Ectodermal cell (in vitro differentiated cells): ENCODE results near the gene UGT1A7. TPM values are rescaled to one million over a fixed set of nuclear protein-coding genes. Genes with fewer than 3 reads are reported as not detected.
"Not testable (repeated sequence)": the region's sequence is repeated elsewhere in the genome, so short reads cannot be mapped to it uniquely, and the experiment has no call there.

Experiments
- H3K27ac ChIP-seq: 2 replicates; pipeline ENCODE4 v1.7.0; 2013; ENCODE audit warnings: mild to moderate bottlenecking, low read depth, low read length; ENCODE audit not compliant: insufficient read depth, poor library complexity, severe bottlenecking
- H3K27me3 ChIP-seq: 2 replicates; pipeline ENCODE4 v1.7.0; 2013; ENCODE audit warnings: mild to moderate bottlenecking, low read length; ENCODE audit not compliant: insufficient read depth, control insufficient read depth, poor library complexity, severe bottlenecking
- H3K36me3 ChIP-seq: one replicate; pipeline ENCODE4 v1.7.0; 2013; ENCODE audit warnings: low read length; ENCODE audit not compliant: control insufficient read depth, insufficient read depth
- H3K4me1 ChIP-seq: one replicate; pipeline ENCODE4 v1.7.0; 2013; ENCODE audit warnings: low read length; ENCODE audit not compliant: control insufficient read depth, insufficient read depth
- H3K4me3 ChIP-seq: 2 replicates; pipeline ENCODE4 v1.7.0; 2013; ENCODE audit warnings: low read depth, low read length, control low read depth; ENCODE audit not compliant: insufficient read depth
- H3K9me3 ChIP-seq: 2 replicates; pipeline ENCODE4 v1.7.0; 2013; ENCODE audit warnings: mild to moderate bottlenecking, low read length, moderate library complexity; ENCODE audit not compliant: control insufficient read depth
- WGBS, 2 experiments: methylation state at CpG; one replicate each; pipeline ENCODE4 v1.1.7; 2013; ENCODE audit warnings: missing lambda C conversion rate in 2 of 2; 5-methylcytosine and 5-hydroxymethylcytosine counted together
- polyA plus RNA-seq, 4 experiments: library from polyadenylated mRNA; stranded (reverse); fragments of 50-300 nt; gene quantifications; one replicate each; pipeline ENCODE4 v1.2.3, GENCODE V29; 2013

The UGT1A7 gene
- polyA plus RNA-seq (2013, experiment 1 of 4) = not detected
- not detected for polyA plus RNA-seq (2013, experiment 2 of 4)
- not detected for polyA plus RNA-seq (2013, experiment 3 of 4)
- polyA plus RNA-seq (2013, experiment 4 of 4) = not detected

GRCh38 chr2:233681521-233682099, at the start of gene UGT1A7:
UGT1A7 (plus strand) TSS chr2:233681901; CDS start chr2:233681938, 37 bp downstream.
- Histone ChIP-seq H3K9me3 (no peaks in the 10 kb centered on the region), H3K4me3 (no peak within 1 kb of the TSS), H3K36me3 (no peaks in the 10 kb centered on the region), H3K27ac (no peak within 1 kb of the TSS), H3K4me1 (no peaks in the 10 kb centered on the region), H3K27me3 (no peaks in the 10 kb centered on the region)
- WGBS, 2 experiments = 83 to 89% methylated on average over 5 of the region's 5 CpGs

- 93 to 95% methylated on average over 10 of the region's 10 CpGs for WGBS, 2 experiments
- not testable (repeated sequence) for H3K9me3 ChIP-seq, H3K4me1 ChIP-seq, H3K36me3 ChIP-seq, H3K27ac ChIP-seq, H3K27me3 ChIP-seq, H3K4me3 ChIP-seq
Measured at GRCh38 chr2:233636306-233636705, 45.4 kb upstream of the UGT1A7 start, which contains the start of gene UGT1A10. UGT1A10 (plus strand) TSS chr2:233636448; CDS start chr2:233636523, 75 bp downstream.

- Histone ChIP-seq H3K9me3 (no peaks in the 10 kb centered on the region), H3K27me3 (no peaks in the 10 kb centered on the region)
- 88 to 94% methylated on average over 4 to 5 of the region's 5 CpGs for WGBS, 2 experiments
Measured at GRCh38 chr2:233638836-233639235, 42.9 kb upstream of the UGT1A7 start.

DNA sequence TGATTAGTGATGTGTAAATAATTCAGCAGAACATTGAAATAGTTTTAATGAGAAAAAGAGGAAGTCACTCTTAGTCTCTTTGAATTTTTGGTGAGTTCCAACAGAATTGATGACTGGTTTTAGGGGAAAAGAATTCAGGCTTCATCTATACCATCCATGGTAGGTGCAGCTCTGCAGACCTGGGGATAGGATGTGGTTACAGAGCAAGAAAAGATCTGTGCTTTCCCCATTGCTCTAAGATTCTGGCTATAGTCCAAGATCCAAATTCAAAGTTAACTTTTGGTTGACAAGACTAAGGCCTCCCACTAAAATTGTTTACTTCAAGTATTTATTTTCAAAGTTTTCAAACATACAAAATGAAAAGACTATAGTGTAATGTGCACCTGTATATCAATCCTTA, 41.8 kb upstream of the UGT1A7 start:
- Histone ChIP-seq H3K4me3 (no peak overlapping the region), H3K9me3 (no peaks in the 10 kb centered on the region), H3K4me1 (no peaks in the 10 kb centered on the region), H3K27ac (no peak overlapping the region), H3K27me3 (no peaks in the 10 kb centered on the region), H3K36me3 (no peaks in the 10 kb centered on the region)

More at GRCh38 chr2:233638836-233639235, 42.9 kb upstream of the UGT1A7 start:
- no peaks in the 10 kb centered on the region for H3K36me3 ChIP-seq
- no peak overlapping the region for H3K27ac ChIP-seq
- H3K4me3 ChIP-seq = no peak overlapping the region
- H3K4me1 ChIP-seq = no peaks in the 10 kb centered on the region

DNA sequence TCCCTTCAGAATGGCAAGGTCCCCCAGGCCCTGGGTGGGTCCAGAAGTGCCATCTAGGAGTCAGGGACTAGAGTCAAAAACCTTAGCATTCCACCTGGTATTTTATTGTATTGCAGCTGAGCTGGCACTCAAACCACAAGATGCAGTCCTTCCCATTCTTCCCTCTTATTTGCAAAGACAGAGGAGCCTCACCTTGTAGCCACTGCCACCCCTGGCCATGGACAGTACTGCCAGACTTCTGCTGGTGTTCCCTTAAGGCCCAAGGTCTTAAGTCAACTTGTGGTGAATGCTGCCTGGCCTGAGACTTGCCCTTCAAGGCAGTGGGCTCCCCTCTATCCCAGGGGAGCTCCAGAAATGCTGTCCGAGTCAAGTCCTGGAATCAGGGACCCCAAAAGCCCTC, 38.6 kb upstream of the UGT1A7 start:
- no peaks in the 10 kb centered on the region for H3K4me1 ChIP-seq
- no peaks in the 10 kb centered on the region for H3K36me3 ChIP-seq
- no peaks in the 10 kb centered on the region for H3K9me3 ChIP-seq
- no peaks in the 10 kb centered on the region for H3K27me3 ChIP-seq
- H3K4me3 ChIP-seq = no peak overlapping the region
- H3K27ac ChIP-seq = no peak overlapping the region
- WGBS, 2 experiments = 91 to 95% methylated on average over 1 of the region's 1 CpG

GRCh38 chr2:233646033-233646432, 35.7 kb upstream of the UGT1A7 start:
- H3K4me3 ChIP-seq, H3K9me3 ChIP-seq, H3K4me1 ChIP-seq, H3K27me3 ChIP-seq, H3K36me3 ChIP-seq, H3K27ac ChIP-seq: not testable (repeated sequence)
- WGBS, 2 experiments = 90 to 94% methylated on average over 3 of the region's 3 CpGs

- Histone ChIP-seq H3K27ac (no peak overlapping the region), H3K27me3 (no peaks in the 10 kb centered on the region), H3K36me3 (no peaks in the 10 kb centered on the region), H3K9me3 (no peaks in the 10 kb centered on the region), H3K4me1 (no peaks in the 10 kb centered on the region), H3K4me3 (no peak overlapping the region)
- WGBS, 2 experiments = 92 to 96% methylated on average over 2 to 3 of the region's 4 CpGs
Measured at GRCh38 chr2:233650981-233651380, 30.7 kb upstream of the UGT1A7 start.

DNA sequence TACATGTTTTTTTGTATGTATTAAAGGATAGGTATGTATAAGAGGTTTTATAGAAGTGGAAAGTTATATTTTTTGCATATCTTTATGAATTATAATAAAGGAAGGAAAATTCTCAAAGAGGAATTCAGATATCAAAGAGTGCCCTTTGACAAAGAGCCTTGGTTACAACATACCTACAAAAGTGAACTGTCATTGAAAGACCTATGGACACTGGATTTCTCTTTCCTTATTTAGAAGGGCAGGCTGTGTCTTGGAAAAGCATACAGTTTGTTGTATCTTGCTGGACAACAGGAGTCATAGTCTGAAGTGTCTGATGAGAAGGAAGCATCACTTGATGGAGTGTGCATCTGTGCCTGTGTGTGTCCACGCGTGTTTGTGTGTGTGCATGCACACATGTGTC, 30.3 kb upstream of the UGT1A7 start:
- H3K4me1 ChIP-seq = no peaks in the 10 kb centered on the region
- no peaks in the 10 kb centered on the region for H3K27me3 ChIP-seq
- H3K9me3 ChIP-seq = no peaks in the 10 kb centered on the region
- no peak overlapping the region for H3K4me3 ChIP-seq
- no peaks in the 10 kb centered on the region for H3K36me3 ChIP-seq
- 93 to 98% methylated on average over 2 of the region's 2 CpGs for WGBS, 2 experiments
- H3K27ac ChIP-seq = no peak overlapping the region

DNA sequence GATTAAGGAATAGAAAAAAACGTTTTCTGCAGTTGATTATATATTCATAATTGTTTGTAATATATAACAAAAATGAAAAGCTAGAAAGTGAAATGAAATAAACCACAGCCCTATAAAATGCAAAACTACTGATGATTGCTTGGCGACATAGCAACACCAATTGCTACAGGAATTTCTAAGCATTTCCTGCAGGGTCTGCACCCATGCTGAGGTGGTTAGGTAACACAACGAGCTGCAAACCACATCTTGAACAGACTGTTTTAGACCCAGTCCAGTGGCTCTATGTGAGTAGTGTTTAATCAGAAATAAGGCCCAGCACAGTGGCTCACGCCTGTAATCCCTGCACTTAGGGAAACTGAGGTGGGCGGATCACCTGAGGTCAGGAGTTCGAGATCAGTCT, 27.2 kb upstream of the UGT1A7 start:
- Histone ChIP-seq H3K9me3 (no peaks in the 10 kb centered on the region), H3K36me3 (no peaks in the 10 kb centered on the region), H3K4me1 (no peaks in the 10 kb centered on the region), H3K4me3 (no peak overlapping the region), H3K27me3 (no peaks in the 10 kb centered on the region), H3K27ac (no peak overlapping the region)
- 87 to 88% methylated on average over 5 of the region's 6 CpGs for WGBS, 2 experiments

GRCh38 chr2:233655043-233655442, 26.7 kb upstream of the UGT1A7 start:
- H3K27me3 ChIP-seq = no peaks in the 10 kb centered on the region
- no peak overlapping the region for H3K4me3 ChIP-seq
- H3K4me1 ChIP-seq = no peaks in the 10 kb centered on the region
- no peak overlapping the region for H3K27ac ChIP-seq
- no peaks in the 10 kb centered on the region for H3K9me3 ChIP-seq
- 78 to 81% methylated on average over 1 of the region's 1 CpG for WGBS, 2 experiments
- H3K36me3 ChIP-seq = no peaks in the 10 kb centered on the region

DNA sequence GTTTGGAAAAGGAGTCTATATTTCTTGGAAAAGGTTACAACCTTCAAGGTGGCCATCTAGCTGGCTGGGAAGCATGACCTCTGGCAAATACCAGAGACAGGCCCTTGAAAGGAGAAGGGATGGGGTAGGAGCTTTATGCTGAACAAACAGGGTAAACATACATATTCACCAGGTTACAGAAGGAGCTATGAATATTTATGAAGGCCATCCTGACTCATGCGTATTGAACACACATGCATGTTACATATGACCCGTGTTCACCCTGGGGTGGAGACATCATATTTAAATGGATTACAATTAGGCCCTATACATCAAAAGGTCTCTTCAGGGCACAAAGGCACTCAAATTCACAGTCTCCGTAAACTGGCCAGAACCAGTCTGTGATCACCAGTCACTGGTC, 25.8 kb upstream of the UGT1A7 start:
- not testable (repeated sequence) for H3K4me1 ChIP-seq, H3K9me3 ChIP-seq, H3K27me3 ChIP-seq, H3K27ac ChIP-seq, H3K4me3 ChIP-seq, H3K36me3 ChIP-seq
- 89 to 100% methylated on average over 2 of the region's 3 CpGs for WGBS, 2 experiments
